Liver (tissue), 9 donors: ENCODE measurements around the gene TIMP3. TPM values are rescaled to one million over a fixed set of nuclear protein-coding genes. Genes with fewer than 3 reads are reported as not detected.
A peak's percentile ranks its signal among the peaks of the same experiment; 100 is the strongest.

Experiments
- DNase-seq: peaks from one replicate; pipeline ENCODE4 v3.0.0-alpha.2; 2017; ENCODE audit warnings: low spot score
- H3K27ac ChIP-seq, 2 donors: one replicate each; pipeline ENCODE4 v1.7.0; 2013; ENCODE audit warnings: inconsistent platforms in 2 of 2, low read length in 2 of 2, control low read depth in 1 of 2, low read depth in 1 of 2, mild to moderate bottlenecking in 1 of 2
- H3K27me3 ChIP-seq, 4 donors: one replicate each; pipeline versions ENCODE4 v1.6.1 to v1.7.0; 2013; ENCODE audit warnings: low read length in 3 of 4, inconsistent platforms in 1 of 4, mild to moderate bottlenecking in 1 of 4, moderate library complexity in 1 of 4; ENCODE audit not compliant: control insufficient read depth in 4 of 4, insufficient read depth in 4 of 4
- H3K36me3 ChIP-seq, 4 donors: one replicate each; pipeline versions ENCODE4 v1.6.1 to v1.7.0; 2013; ENCODE audit warnings: low read length in 3 of 4, mild to moderate bottlenecking in 3 of 4, low read depth in 1 of 4, moderate library complexity in 1 of 4; ENCODE audit not compliant: control insufficient read depth in 4 of 4, insufficient read depth in 3 of 4
- H3K4me1 ChIP-seq, 4 donors: one replicate each; pipeline versions ENCODE4 v1.6.1 to v1.7.0; 2013; ENCODE audit warnings: low read length in 3 of 4, mild to moderate bottlenecking in 3 of 4, moderate library complexity in 1 of 4; ENCODE audit not compliant: control insufficient read depth in 4 of 4, insufficient read depth in 4 of 4
- H3K4me3 ChIP-seq, 3 donors: one replicate each; pipeline versions ENCODE4 v1.6.1 to v1.7.0; 2013; ENCODE audit warnings: low read length in 3 of 3, control low read depth in 1 of 3, low read depth in 1 of 3, mild to moderate bottlenecking in 1 of 3
- H3K9ac ChIP-seq, 2 donors: one replicate each; pipeline ENCODE4 v1.7.0; 2013; ENCODE audit warnings: low read length in 2 of 2, mild to moderate bottlenecking in 2 of 2, moderate library complexity in 2 of 2, control low read depth in 1 of 2, low read depth in 1 of 2
- H3K9me3 ChIP-seq, 4 donors: one replicate each; pipeline versions ENCODE4 v1.6.1 to v1.7.0; 2013; ENCODE audit warnings: low read length in 3 of 4; ENCODE audit not compliant: control insufficient read depth in 4 of 4
- EGR1 ChIP-seq, 2 donors: IDR thresholded peaks; 2 replicates each; pipeline ENCODE4 v1.6.1; 2016 to 2018; ENCODE audit warnings: antibody characterized with exemption in 2 of 2, low read depth in 2 of 2
- FOXA1 ChIP-seq: IDR thresholded peaks from 2 replicates; pipeline ENCODE4 v1.6.1; 2016; ENCODE audit warnings: antibody characterized with exemption
- FOXA2 ChIP-seq: IDR thresholded peaks from 2 replicates; pipeline ENCODE4 v1.6.1; 2016; ENCODE audit warnings: antibody characterized with exemption
- GABPA ChIP-seq, 2 donors: IDR thresholded peaks in 1 of 2; conservative IDR thresholded peaks in 1 of 2; 2 replicates each; pipeline ENCODE4 v1.6.1; 2016; ENCODE audit warnings: antibody characterized with exemption in 2 of 2, mild to moderate bottlenecking in 1 of 2, moderate library complexity in 1 of 2
- HNF4A ChIP-seq, 2 donors: conservative IDR thresholded peaks; 2 replicates each; pipeline ENCODE4 v1.6.1; 2016; ENCODE audit warnings: antibody characterized with exemption in 2 of 2, mild to moderate bottlenecking in 2 of 2
- HNF4G ChIP-seq: IDR thresholded peaks from 2 replicates; pipeline ENCODE4 v1.6.1; 2016; ENCODE audit warnings: antibody characterized with exemption
- JUND ChIP-seq, 2 donors: IDR thresholded peaks; 2 replicates each; pipeline ENCODE4 v1.6.1; 2016; ENCODE audit warnings: antibody characterized with exemption in 2 of 2
- MAX ChIP-seq: IDR thresholded peaks from 2 replicates; pipeline ENCODE4 v1.6.1; 2016; ENCODE audit warnings: antibody characterized with exemption
- NR2F2 ChIP-seq: IDR thresholded peaks from 2 replicates; pipeline ENCODE4 v1.6.1; 2016; ENCODE audit warnings: antibody characterized with exemption
- RAD21 ChIP-seq, 2 donors: IDR thresholded peaks; 2 replicates each; pipeline ENCODE4 v1.6.1; 2016; ENCODE audit warnings: antibody characterized with exemption in 2 of 2, mild to moderate bottlenecking in 2 of 2
- REST ChIP-seq: IDR thresholded peaks from 2 replicates; pipeline ENCODE4 v1.6.1; 2016; ENCODE audit warnings: antibody characterized with exemption, mild to moderate bottlenecking
- RXRA ChIP-seq, 2 donors: IDR thresholded peaks; 2 replicates each; pipeline ENCODE4 v1.6.1; 2017 to 2018; ENCODE audit warnings: antibody characterized with exemption in 2 of 2, mild to moderate bottlenecking in 1 of 2
- SP1 ChIP-seq: IDR thresholded peaks from 2 replicates; pipeline ENCODE4 v1.6.1; 2018; ENCODE audit warnings: antibody characterized with exemption, mild to moderate bottlenecking
- TAF1 ChIP-seq: conservative IDR thresholded peaks from 2 replicates; pipeline ENCODE4 v1.6.1; 2016; ENCODE audit warnings: antibody characterized with exemption, mild to moderate bottlenecking
- YY1 ChIP-seq: IDR thresholded peaks from 2 replicates; pipeline ENCODE4 v1.6.1; 2016; ENCODE audit warnings: antibody characterized with exemption, mild to moderate bottlenecking
- WGBS: extraction: QIAGEN DNeasy Blood & Tissue Kit; methylation state at CpG from one replicate; pipeline ENCODE4 v1.1.7; 2013; 5-methylcytosine and 5-hydroxymethylcytosine counted together
- polyA plus RNA-seq, 2 donors: library from polyadenylated mRNA; stranded (reverse) in 1 of 2; unstranded in 1 of 2; fragments of 200-250 nt in 1 of 2; fragments of >200 nt in 1 of 2; fragmentation: Nextera tagmentation in 1 of 2; extraction: Ambion mirVana in 1 of 2; gene quantifications; one replicate each; pipeline versions ENCODE4 v1.2.1 to v1.2.3, GENCODE V29; 2013 to 2015
- total RNA-seq, 2 donors: library from RNA; depleted of rRNA; stranded (reverse); fragments of >200 nt; gene quantifications; one replicate each; pipeline ENCODE4 v1.2.3, GENCODE V29; 2014
- TF ChIP-seq, protein P1 (sequence below): IDR thresholded peaks from 2 replicates; pipeline ENCODE4 v1.6.1; 2016; ENCODE audit warnings: antibody characterized with exemption
- donor health status: healthy.
- donor health status: healthy.
- donor health status: healthy.
- donor health status: healthy.
- donor health status: healthy.

Gene TIMP3
- total and polyA plus RNA-seq, 4 donors: 28.0 to 44.0 (median 31.2) TPM

DNA sequence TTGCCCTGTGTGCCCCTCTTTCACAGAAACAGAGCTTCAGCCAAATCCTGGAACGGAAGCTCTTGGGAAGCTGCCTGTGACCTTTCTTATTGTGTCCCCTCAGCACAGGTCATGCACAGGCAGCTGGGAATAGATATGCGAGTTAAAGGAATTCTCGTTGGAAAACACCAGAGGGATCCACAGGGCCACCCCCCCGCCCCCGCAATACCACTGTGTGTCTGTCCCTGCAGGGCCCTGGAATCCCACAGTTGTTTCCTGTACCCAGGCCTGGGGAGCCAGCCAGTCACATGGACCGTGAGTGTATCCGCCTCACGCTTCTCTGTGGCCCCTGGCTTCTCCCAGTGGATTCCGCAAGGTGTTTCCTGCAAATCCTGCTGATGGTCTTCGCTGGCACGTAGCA lies 29.0 kb downstream of the TIMP3 start:
- Histone ChIP-seq H3K4me3 (no peak overlapping the region), H3K4me1 (no peaks in the 10 kb centered on the region), H3K36me3 (no peaks in the 10 kb centered on the region), H3K27ac (no peak overlapping the region), H3K9me3 (no peaks in the 10 kb centered on the region), H3K9ac (no peak overlapping the region), H3K27me3 (no peaks in the 10 kb centered on the region)
- no peak for DNase-seq
- WGBS: 81% methylated on average over 11 of the region's 11 CpGs
- TF ChIP-seq SP1 (peak; percentile 28), MAX (no peak), NR2F2 (peak; percentile 99), TAF1 (no peak), EGR1 (IDR thresholded peaks at IDR 0.05; ENCODE audit: low read depth in 2 of 2) (peak in 1 of 2 donors; percentile 9), GABPA (IDR thresholded peaks at IDR 0.05 in 1 of 2, conservative IDR thresholded peaks at IDR 0.05 in 1 of 2) (no peak), RAD21 (IDR thresholded peaks at IDR 0.05) (peak in 1 of 2 donors; percentile 4), YY1 (no peak), FOXA1 (no peak), RXRA (IDR thresholded peaks at IDR 0.05) (no peak), FOXA2 (no peak), JUND (IDR thresholded peaks at IDR 0.05) (no peak), HNF4A (conservative IDR thresholded peaks at IDR 0.05) (no peak), HNF4G (no peak)
- TF ChIP-seq, protein P1, sequence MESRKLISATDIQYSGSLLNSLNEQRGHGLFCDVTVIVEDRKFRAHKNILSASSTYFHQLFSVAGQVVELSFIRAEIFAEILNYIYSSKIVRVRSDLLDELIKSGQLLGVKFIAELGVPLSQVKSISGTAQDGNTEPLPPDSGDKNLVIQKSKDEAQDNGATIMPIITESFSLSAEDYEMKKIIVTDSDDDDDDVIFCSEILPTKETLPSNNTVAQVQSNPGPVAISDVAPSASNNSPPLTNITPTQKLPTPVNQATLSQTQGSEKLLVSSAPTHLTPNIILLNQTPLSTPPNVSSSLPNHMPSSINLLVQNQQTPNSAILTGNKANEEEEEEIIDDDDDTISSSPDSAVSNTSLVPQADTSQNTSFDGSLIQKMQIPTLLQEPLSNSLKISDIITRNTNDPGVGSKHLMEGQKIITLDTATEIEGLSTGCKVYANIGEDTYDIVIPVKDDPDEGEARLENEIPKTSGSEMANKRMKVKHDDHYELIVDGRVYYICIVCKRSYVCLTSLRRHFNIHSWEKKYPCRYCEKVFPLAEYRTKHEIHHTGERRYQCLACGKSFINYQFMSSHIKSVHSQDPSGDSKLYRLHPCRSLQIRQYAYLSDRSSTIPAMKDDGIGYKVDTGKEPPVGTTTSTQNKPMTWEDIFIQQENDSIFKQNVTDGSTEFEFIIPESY: no peak

GRCh38 chr22:32830957-32831356 lies 29.5 kb downstream of the TIMP3 start:
- TF ChIP-seq REST (no peak), FOXA2 (no peak)
- WGBS: 80% methylated on average over 2 of the region's 2 CpGs
- Histone ChIP-seq H3K4me3 (no peak overlapping the region), H3K27me3 (no peaks in the 10 kb centered on the region), H3K9me3 (no peaks in the 10 kb centered on the region), H3K9ac (no peak overlapping the region), H3K36me3 (no peaks in the 10 kb centered on the region), H3K4me1 (no peaks in the 10 kb centered on the region), H3K27ac (no peak overlapping the region)
- no peak for DNase-seq
